Loucy (cell line): ENCODE results near the gene IBA57.
"Not testable (repeated sequence)": the region's sequence is repeated elsewhere in the genome, so short reads cannot be mapped to it uniquely, and the experiment has no call there.

Experiments
- H2AFZ ChIP-seq: fragments of 200-600 bp; sonication (generic); 2 replicates; pipeline ENCODE4 v1.6.0; 2016; ENCODE audit warnings: antibody characterized with exemption, mild to moderate bottlenecking, low read length, moderate library complexity
- H3F3A ChIP-seq: fragments of 200-600 bp; 2 replicates; pipeline ENCODE4 v1.6.0; 2016; ENCODE audit warnings: antibody characterized with exemption, low read depth, mild to moderate bottlenecking
- H3K27me3 ChIP-seq: fragments of 200-600 bp; sonication (generic); 2 replicates; pipeline ENCODE4 v1.6.1; 2014; ENCODE audit warnings: low read length, mild to moderate bottlenecking; ENCODE audit not compliant: insufficient read depth, poor library complexity, severe bottlenecking
- H3K36me3 ChIP-seq: fragments of 200-600 bp; sonication (generic); 2 replicates; pipeline ENCODE4 v1.6.1; 2016; ENCODE audit warnings: low read length; ENCODE audit not compliant: insufficient read depth
- H3K4me1 ChIP-seq: fragments of 200-600 bp; sonication (generic); 2 replicates; pipeline ENCODE4 v1.5.1; 2014; ENCODE audit warnings: low read length, mild to moderate bottlenecking; ENCODE audit not compliant: insufficient read depth, poor library complexity, severe bottlenecking
- H3K4me2 ChIP-seq: fragments of 200-600 bp; sonication (generic); 2 replicates; pipeline ENCODE4 v1.6.0; 2014; ENCODE audit warnings: antibody characterized with exemption, low read length, low read depth, mild to moderate bottlenecking; ENCODE audit not compliant: poor library complexity, severe bottlenecking
- H3K4me3 ChIP-seq: fragments of 200-600 bp; sonication (generic); 2 replicates; pipeline ENCODE4 v1.5.1; 2014; ENCODE audit warnings: low read length, mild to moderate bottlenecking, mixed read lengths; ENCODE audit not compliant: poor library complexity, severe bottlenecking
- H3K79me2 ChIP-seq: fragments of 200-600 bp; sonication (generic); 2 replicates; pipeline ENCODE4 v1.6.1; 2014; ENCODE audit warnings: low read length; ENCODE audit not compliant: insufficient read depth
- H3K9ac ChIP-seq: fragments of 200-600 bp; sonication (generic); 2 replicates; pipeline ENCODE4 v1.6.0; 2014; ENCODE audit warnings: mild to moderate bottlenecking, low read depth, low read length, moderate library complexity; ENCODE audit not compliant: poor library complexity, severe bottlenecking
- H3K9me2 ChIP-seq: fragments of 200-600 bp; sonication (generic); replicated peaks from 2 replicates; pipeline ENCODE4 v1.6.1; 2016; ENCODE audit warnings: low read depth, low read length, mixed read lengths
- H3K9me3 ChIP-seq: fragments of 200-600 bp; sonication (generic); 2 replicates; pipeline ENCODE4 v1.6.1; 2014; ENCODE audit warnings: mild to moderate bottlenecking, antibody characterized with exemption, low read length, low read depth; ENCODE audit not compliant: insufficient read depth
- H4K20me1 ChIP-seq: fragments of 200-600 bp; sonication (generic); 2 replicates; pipeline ENCODE4 v1.6.0; 2014; ENCODE audit warnings: antibody characterized with exemption, low read length, mild to moderate bottlenecking; ENCODE audit not compliant: insufficient read depth, poor library complexity, severe bottlenecking
- CTCF ChIP-seq: fragments of 200-600 bp; sonication (generic); conservative IDR thresholded peaks from 2 replicates; pipeline ENCODE4 v1.5.1; 2014; ENCODE audit warnings: mild to moderate bottlenecking, antibody characterized with exemption, low read length
- EZH2phosphoT487 ChIP-seq: fragments of 200-600 bp; IDR thresholded peaks from 2 replicates; pipeline ENCODE4 v1.6.1; 2018; ENCODE audit warnings: antibody characterized with exemption, mild to moderate bottlenecking, moderate library complexity, borderline replicate concordance

IBA57 gene

GRCh38 chr1:228225740-228226139, 60.1 kb downstream of the IBA57 start:
- no peaks in the 10 kb centered on the region for H4K20me1 ChIP-seq
- H3K9me3 ChIP-seq: no peaks in the 10 kb centered on the region
- no peaks in the 10 kb centered on the region for H3F3A ChIP-seq
- H3K4me1 ChIP-seq: no peaks in the 10 kb centered on the region
- no peak overlapping the region for H3K4me3 ChIP-seq
- TF ChIP-seq CTCF: no peak
- no peaks in the 10 kb centered on the region for H3K27me3 ChIP-seq
- H3K9ac ChIP-seq: no peak overlapping the region
- no peak overlapping the region for H3K4me2 ChIP-seq
- no peaks in the 10 kb centered on the region for H3K9me2 ChIP-seq
- no peaks in the 10 kb centered on the region for H3K79me2 ChIP-seq
- no peaks in the 10 kb centered on the region for H3K36me3 ChIP-seq
- H2AFZ ChIP-seq: no peak overlapping the region

- Histone ChIP-seq H4K20me1 (no peaks in the 10 kb centered on the region), H2AFZ (no peak overlapping the region), H3K9me2 (no peaks in the 10 kb centered on the region), H3K4me2 (no peak overlapping the region), H3K9ac (no peak overlapping the region), H3K4me1 (no peaks in the 10 kb centered on the region), H3K79me2 (no peaks in the 10 kb centered on the region), H3K27me3 (no peaks in the 10 kb centered on the region), H3K4me3 (no peak overlapping the region), H3K36me3 (no peaks in the 10 kb centered on the region), H3K9me3 (no peaks in the 10 kb centered on the region), H3F3A (no peaks in the 10 kb centered on the region)
- no peak for TF ChIP-seq EZH2phosphoT487
- TF ChIP-seq CTCF: no peak
These were observed 60.7 kb downstream of the IBA57 start for GRCh38 chr1:228226141-228226874.

- Histone ChIP-seq H3K79me2 (no peaks in the 10 kb centered on the region), H3K9ac (no peak overlapping the region), H3K4me1 (no peaks in the 10 kb centered on the region), H3K36me3 (no peaks in the 10 kb centered on the region), H3K27me3 (no peaks in the 10 kb centered on the region), H3K9me3 (no peaks in the 10 kb centered on the region), H2AFZ (no peak overlapping the region), H3K4me3 (no peak overlapping the region), H4K20me1 (no peaks in the 10 kb centered on the region), H3K9me2 (no peaks in the 10 kb centered on the region), H3K4me2 (no peak overlapping the region), H3F3A (no peaks in the 10 kb centered on the region)
- no peak for TF ChIP-seq EZH2phosphoT487
- peak; percentile 46 for TF ChIP-seq CTCF
These were observed 61.6 kb downstream of the IBA57 start for GRCh38 chr1:228226956-228227791.

- not testable (repeated sequence) for H3K4me1 ChIP-seq, H3K9me3 ChIP-seq, H3K36me3 ChIP-seq, H3K79me2 ChIP-seq, H3K4me2 ChIP-seq, H3K9me2 ChIP-seq, H3F3A ChIP-seq, H4K20me1 ChIP-seq, H3K9ac ChIP-seq, H3K4me3 ChIP-seq, H3K27me3 ChIP-seq, H2AFZ ChIP-seq
These were observed 62.5 kb downstream of the IBA57 start for GRCh38 chr1:228228147-228228546.
